Measurements from ENCODE around the gene ZNF79.

GRCh38 chr9:127479507-127480081 is 55.4 kb downstream of the ZNF79 start:
- TF ChIP-seq CTCF (IDR thresholded peaks at IDR 0.05) (no peak), POLR2A (IDR thresholded peaks at IDR 0.05) (no peak)

Measured in suprapubic skin (tissue), 3 donors.